GM12801 (cell line): ENCODE data around the gene LPCAT2.

Experiments
- TF ChIP-seq, protein P1 (sequence below): IDR thresholded peaks from one replicate; pipeline ENCODE4 v1.5.1; 2011; ENCODE audit warnings: control low read depth; ENCODE audit not compliant: insufficient read length; ENCODE audit errors: extremely low read depth

Gene LPCAT2

DNA sequence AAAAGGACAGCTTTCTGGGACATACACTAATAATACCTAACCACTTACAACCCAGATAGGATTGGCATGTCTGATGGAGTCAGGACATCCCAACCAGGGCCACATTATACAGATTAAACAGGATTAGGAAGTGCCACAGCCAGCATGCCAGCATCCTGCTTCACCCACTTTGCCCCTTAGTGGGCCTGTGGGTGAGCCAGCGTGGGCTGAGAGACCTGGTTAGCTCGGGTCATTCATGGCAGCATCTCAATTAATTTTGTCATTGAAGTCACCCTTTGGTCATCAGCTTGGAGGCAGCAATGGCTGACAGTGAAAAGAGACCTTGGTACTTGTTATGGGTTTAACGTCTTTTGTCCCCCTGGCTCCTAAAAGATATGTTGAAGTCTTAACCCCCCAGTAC is 117.0 kb downstream of the LPCAT2 start:
- TF ChIP-seq, protein P1, sequence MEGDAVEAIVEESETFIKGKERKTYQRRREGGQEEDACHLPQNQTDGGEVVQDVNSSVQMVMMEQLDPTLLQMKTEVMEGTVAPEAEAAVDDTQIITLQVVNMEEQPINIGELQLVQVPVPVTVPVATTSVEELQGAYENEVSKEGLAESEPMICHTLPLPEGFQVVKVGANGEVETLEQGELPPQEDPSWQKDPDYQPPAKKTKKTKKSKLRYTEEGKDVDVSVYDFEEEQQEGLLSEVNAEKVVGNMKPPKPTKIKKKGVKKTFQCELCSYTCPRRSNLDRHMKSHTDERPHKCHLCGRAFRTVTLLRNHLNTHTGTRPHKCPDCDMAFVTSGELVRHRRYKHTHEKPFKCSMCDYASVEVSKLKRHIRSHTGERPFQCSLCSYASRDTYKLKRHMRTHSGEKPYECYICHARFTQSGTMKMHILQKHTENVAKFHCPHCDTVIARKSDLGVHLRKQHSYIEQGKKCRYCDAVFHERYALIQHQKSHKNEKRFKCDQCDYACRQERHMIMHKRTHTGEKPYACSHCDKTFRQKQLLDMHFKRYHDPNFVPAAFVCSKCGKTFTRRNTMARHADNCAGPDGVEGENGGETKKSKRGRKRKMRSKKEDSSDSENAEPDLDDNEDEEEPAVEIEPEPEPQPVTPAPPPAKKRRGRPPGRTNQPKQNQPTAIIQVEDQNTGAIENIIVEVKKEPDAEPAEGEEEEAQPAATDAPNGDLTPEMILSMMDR: no peak

DNA sequence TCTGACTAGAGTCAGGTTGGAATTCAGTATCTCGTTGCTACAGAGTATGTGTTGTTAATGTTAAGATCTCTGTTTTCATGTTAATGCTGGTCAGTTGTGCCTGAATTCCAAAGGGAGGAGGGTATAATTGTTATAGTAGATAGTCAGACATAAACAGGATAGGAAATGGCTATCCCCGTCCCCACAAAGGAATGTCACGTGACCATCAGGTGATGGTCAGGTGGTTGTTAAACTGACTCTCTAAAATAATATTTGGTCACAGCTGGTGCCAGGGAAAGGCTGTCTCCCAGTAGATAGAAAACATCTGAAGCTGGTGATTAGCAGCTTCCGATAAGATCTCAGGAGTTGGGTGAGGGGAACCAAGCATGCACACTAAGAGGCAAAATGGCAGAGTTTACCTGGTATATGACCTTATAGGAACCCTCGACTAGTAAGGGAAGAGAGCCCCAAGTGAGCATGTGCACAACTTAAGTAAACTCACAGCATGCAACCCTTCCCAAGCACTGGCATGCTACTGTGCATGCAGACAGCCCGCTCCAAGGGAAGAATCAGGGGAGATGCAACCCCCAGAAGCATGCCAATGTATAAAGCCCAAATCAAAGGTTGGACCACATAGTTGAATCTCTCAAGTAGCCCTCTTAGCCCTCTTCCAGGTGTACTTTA is 119.6 kb downstream of the LPCAT2 start:
- TF ChIP-seq, protein P1: no peak

DNA sequence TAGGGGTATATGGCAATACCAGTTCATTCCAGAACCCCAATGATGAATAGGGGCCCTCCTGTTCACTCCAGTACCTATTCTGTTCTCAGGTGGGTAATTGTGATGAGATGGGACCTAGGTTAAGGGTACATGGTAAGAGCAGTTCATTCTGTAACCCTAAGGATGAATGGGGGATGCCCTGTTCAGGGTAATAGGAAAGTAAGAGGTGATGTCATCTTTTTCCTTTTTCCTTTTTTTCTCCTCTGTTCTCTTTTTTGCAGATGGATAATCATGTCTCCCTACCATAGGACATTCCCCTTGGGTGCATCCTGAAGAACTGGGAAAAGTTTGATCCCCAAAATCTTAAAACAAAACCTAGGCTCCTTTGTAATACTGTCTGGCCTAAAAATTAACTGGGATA is 121.9 kb downstream of the LPCAT2 start:
- TF ChIP-seq, protein P1: no peak

GRCh38 chr16:55632259-55632658 is 123.4 kb downstream of the LPCAT2 start:
- TF ChIP-seq, protein P1: no peak

DNA sequence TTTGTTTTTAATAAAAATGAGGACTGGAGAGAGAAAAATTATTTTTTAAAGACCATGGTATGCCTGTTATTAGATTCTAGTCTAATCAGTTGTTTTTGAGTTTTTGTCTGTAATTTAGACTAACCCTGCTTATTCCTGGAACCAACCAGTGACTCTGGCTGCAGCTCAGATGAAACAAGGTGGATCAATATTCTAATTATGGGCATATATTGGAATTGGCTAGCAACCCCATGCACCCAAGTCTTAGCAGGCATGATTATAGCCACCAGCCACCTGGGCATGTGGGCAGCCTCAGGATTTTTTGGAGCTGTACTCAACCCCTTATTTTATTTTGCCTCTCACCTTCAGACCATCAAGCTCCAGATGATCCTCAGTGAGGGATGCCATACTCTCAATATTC is 125.3 kb downstream of the LPCAT2 start:
- TF ChIP-seq, protein P1: no peak
